Measurements from ENCODE around the gene MPL.

Gene MPL

DNA sequence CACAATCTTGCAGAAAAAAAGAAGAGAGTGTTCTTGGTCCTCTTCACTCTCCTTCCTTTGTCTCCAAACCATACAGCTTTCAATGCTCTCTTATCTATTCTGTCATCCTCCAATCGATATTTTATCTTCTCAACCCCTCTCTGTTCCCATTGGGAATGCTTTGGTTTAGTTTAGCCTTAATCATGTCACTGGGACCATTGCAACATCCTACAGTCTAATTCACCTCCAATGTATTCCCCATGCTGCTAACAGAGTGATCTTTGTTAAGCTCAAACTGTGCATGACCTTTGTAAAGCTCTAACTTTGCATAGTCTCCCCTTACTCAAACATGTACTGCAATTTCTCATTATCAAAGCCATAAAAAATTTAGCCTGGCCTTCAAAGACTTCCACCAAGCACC is 2.9 kb downstream of the MPL start (continued):
- TF ChIP-seq, protein P1, sequence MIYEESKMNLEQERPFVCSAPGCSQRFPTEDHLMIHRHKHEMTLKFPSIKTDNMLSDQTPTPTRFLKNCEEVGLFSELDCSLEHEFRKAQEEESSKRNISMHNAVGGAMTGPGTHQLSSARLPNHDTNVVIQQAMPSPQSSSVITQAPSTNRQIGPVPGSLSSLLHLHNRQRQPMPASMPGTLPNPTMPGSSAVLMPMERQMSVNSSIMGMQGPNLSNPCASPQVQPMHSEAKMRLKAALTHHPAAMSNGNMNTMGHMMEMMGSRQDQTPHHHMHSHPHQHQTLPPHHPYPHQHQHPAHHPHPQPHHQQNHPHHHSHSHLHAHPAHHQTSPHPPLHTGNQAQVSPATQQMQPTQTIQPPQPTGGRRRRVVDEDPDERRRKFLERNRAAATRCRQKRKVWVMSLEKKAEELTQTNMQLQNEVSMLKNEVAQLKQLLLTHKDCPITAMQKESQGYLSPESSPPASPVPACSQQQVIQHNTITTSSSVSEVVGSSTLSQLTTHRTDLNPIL (CRISPR knock-in tag; IDR thresholded peaks at IDR 0.05; ENCODE audit: low read depth) = no peak
- TF ChIP-seq CSDC2 (CRISPR knock-in tag; IDR thresholded peaks at IDR 0.05) (no peak), GLIS3 (CRISPR knock-in tag; IDR thresholded peaks at IDR 0.05) (no peak), ZFP3 (CRISPR knock-in tag; IDR thresholded peaks at IDR 0.05) (no peak)

- ATAC-seq = no peak
- no peak for TF ChIP-seq ZNF565 (CRISPR knock-in tag; conservative IDR thresholded peaks at IDR 0.05; ENCODE audit: low read depth)
- no peak for TF ChIP-seq PPARA (CRISPR knock-in tag; IDR thresholded peaks at IDR 0.05; ENCODE audit: borderline replicate concordance)
Observed at GRCh38 chr1:43344267-43344850, 6.7 kb downstream of the MPL start.

DNA sequence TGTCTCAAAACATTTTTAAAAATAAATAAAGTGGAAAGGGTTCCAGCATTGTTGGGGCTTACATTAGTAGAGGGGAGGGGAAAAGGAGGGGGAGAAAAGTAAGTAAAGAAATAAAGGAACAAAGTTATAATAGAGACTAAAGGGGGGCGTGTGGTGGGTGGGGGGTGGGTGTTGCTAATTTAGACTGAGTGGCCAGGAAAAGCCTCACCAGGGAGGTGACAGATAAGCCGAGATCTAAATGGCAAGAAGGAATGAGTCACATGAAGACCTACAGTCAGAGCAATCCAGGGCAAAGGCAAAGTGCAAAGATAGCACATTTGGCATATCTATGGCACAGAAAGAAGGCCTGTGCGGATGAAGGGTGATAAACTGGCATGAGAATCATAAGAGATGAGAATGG is 7.5 kb downstream of the MPL start:
- TF ChIP-seq RARB (CRISPR knock-in tag; IDR thresholded peaks at IDR 0.05) (no peak), GLIS3 (CRISPR knock-in tag; IDR thresholded peaks at IDR 0.05) (no peak), ISL1 (CRISPR knock-in tag; IDR thresholded peaks at IDR 0.05) (no peak)
- ATAC-seq = no peak

DNA sequence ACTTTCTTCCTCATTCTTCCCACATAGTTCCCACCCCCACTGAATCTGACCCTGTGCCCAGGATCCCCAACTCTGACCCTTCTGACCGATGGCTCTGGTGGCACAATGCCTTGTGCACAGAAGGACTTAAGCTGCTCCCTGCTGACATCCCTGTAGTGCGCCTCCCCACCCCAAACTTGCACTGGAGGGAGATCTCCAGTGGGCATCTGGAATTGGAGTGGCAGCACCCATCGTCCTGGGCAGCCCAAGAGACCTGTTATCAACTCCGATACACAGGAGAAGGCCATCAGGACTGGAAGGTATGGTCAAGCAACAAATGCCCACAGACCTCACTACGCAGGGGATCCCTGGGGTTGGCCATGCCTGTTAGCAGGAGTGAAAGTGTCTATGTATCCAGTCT is 9.0 kb downstream of the MPL start:
- TF ChIP-seq TOX (CRISPR knock-in tag; IDR thresholded peaks at IDR 0.05; ENCODE audit: borderline replicate concordance) (no peak), ISL1 (CRISPR knock-in tag; IDR thresholded peaks at IDR 0.05) (no peak), ARNTL (CRISPR knock-in tag; IDR thresholded peaks at IDR 0.05; ENCODE audit: borderline replicate concordance, low read depth) (no peak), ZNF8 (CRISPR knock-in tag; IDR thresholded peaks at IDR 0.05) (no peak), ZNF565 (CRISPR knock-in tag; conservative IDR thresholded peaks at IDR 0.05; ENCODE audit: low read depth) (no peak)
- ATAC-seq = no peak

DNA sequence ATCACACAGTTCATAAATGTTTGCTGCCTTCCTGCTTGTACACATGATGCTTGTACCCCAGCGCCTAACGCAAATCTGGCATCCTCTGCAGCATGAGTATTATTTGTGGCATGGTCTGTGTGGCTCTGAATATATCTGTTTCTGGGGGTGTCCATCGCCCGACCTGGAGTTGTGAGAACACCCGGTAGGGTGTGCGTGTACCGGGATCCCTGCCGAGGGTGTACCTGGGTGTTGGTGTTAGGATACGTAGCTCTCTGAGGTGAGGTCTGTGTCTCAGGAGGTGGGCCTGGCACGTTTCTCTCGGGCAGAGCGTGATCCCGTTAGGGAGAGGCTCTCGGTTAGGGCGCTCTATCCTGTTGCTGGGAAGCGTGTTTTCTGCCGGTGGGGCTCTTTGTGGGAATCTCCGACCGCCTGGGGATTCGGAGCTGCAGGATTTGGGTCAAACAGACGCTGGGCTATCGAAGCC is 10.8 kb downstream of the MPL start:
- peak; percentile 20 for ATAC-seq
- no peak for TF ChIP-seq GLIS3 (CRISPR knock-in tag; IDR thresholded peaks at IDR 0.05)
- no peak for TF ChIP-seq OSR1 (CRISPR knock-in tag; IDR thresholded peaks at IDR 0.05)
- no peak for TF ChIP-seq TCF4 (CRISPR knock-in tag; IDR thresholded peaks at IDR 0.05; ENCODE audit: borderline replicate concordance)
- TF ChIP-seq ZNF8 (CRISPR knock-in tag; IDR thresholded peaks at IDR 0.05) = no peak
- no peak for TF ChIP-seq PATZ1 (CRISPR knock-in tag; IDR thresholded peaks at IDR 0.05; ENCODE audit: borderline replicate concordance)
- TF ChIP-seq BACH2 (CRISPR knock-in tag; IDR thresholded peaks at IDR 0.05; ENCODE audit: borderline replicate concordance) = no peak
- TF ChIP-seq, protein P2, sequence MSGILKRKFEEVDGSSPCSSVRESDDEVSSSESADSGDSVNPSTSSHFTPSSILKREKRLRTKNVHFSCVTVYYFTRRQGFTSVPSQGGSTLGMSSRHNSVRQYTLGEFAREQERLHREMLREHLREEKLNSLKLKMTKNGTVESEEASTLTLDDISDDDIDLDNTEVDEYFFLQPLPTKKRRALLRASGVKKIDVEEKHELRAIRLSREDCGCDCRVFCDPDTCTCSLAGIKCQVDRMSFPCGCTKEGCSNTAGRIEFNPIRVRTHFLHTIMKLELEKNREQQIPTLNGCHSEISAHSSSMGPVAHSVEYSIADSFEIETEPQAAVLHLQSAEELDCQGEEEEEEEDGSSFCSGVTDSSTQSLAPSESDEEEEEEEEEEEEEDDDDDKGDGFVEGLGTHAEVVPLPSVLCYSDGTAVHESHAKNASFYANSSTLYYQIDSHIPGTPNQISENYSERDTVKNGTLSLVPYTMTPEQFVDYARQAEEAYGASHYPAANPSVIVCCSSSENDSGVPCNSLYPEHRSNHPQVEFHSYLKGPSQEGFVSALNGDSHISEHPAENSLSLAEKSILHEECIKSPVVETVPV (CRISPR knock-in tag; IDR thresholded peaks at IDR 0.05) = no peak
- no peak for TF ChIP-seq ARNTL (CRISPR knock-in tag; IDR thresholded peaks at IDR 0.05; ENCODE audit: borderline replicate concordance, low read depth)
- no peak for TF ChIP-seq ZC3H10 (CRISPR knock-in tag; IDR thresholded peaks at IDR 0.05)
- TF ChIP-seq ISL1 (CRISPR knock-in tag; IDR thresholded peaks at IDR 0.05) = no peak
- no peak for TF ChIP-seq CSDC2 (CRISPR knock-in tag; IDR thresholded peaks at IDR 0.05)
- TF ChIP-seq, protein P3, sequence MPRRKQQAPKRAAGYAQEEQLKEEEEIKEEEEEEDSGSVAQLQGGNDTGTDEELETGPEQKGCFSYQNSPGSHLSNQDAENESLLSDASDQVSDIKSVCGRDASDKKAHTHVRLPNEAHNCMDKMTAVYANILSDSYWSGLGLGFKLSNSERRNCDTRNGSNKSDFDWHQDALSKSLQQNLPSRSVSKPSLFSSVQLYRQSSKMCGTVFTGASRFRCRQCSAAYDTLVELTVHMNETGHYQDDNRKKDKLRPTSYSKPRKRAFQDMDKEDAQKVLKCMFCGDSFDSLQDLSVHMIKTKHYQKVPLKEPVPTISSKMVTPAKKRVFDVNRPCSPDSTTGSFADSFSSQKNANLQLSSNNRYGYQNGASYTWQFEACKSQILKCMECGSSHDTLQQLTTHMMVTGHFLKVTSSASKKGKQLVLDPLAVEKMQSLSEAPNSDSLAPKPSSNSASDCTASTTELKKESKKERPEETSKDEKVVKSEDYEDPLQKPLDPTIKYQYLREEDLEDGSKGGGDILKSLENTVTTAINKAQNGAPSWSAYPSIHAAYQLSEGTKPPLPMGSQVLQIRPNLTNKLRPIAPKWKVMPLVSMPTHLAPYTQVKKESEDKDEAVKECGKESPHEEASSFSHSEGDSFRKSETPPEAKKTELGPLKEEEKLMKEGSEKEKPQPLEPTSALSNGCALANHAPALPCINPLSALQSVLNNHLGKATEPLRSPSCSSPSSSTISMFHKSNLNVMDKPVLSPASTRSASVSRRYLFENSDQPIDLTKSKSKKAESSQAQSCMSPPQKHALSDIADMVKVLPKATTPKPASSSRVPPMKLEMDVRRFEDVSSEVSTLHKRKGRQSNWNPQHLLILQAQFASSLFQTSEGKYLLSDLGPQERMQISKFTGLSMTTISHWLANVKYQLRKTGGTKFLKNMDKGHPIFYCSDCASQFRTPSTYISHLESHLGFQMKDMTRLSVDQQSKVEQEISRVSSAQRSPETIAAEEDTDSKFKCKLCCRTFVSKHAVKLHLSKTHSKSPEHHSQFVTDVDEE (CRISPR knock-in tag; IDR thresholded peaks at IDR 0.05) = no peak
- TF ChIP-seq ESRRG (CRISPR knock-in tag; IDR thresholded peaks at IDR 0.05) = no peak
- no peak for TF ChIP-seq ZNF565 (CRISPR knock-in tag; conservative IDR thresholded peaks at IDR 0.05; ENCODE audit: low read depth)
- no peak for TF ChIP-seq TOX (CRISPR knock-in tag; IDR thresholded peaks at IDR 0.05; ENCODE audit: borderline replicate concordance)
- TF ChIP-seq, protein P1 (CRISPR knock-in tag; IDR thresholded peaks at IDR 0.05; ENCODE audit: low read depth) = no peak
- no peak for TF ChIP-seq ZNF70 (CRISPR knock-in tag; IDR thresholded peaks at IDR 0.05)

Measured in SK-N-SH treated with all-trans-retinoic acid at 6 μM for 48 hours (cell line).